A549 (cell line): Measurements from ENCODE around the gene ZC3H13. TPM values are rescaled to one million over a fixed set of nuclear protein-coding genes. Genes with fewer than 3 reads are reported as not detected.
A peak's percentile ranks its signal among the peaks of the same experiment; 100 is the strongest.

Source experiments
- ATAC-seq, 2 experiments: fragments of 200-7000 bp in 1 of 2; fragments of >200 bp in 1 of 2; cut with Nextera tagmentation in 1 of 2; cut with Tn5 transposase in 1 of 2; 3 replicates each; pipeline versions ENCODE4 v1.8.0 to v1.9.1; 2018 to 2020; ENCODE audit warnings: mild to moderate bottlenecking in 1 of 2, moderate library complexity in 1 of 2
- CTCF ChIA-PET: fragments of 300-600 bp; sonication (Branson Sonifier 250); formaldehyde crosslinking; extraction: SDS; loops from one replicate; lab custom pipeline; 2021; ENCODE audit warnings: antibody characterized with exemption, inconsistent platforms; lab: Yijun Ruan, JAX
- POLR2A ChIA-PET: fragments of 350-600 bp; formaldehyde crosslinking; extraction: SDS; loops from one replicate; lab custom pipeline; 2021; ENCODE audit warnings: antibody characterized with exemption, inconsistent platforms; lab: Yijun Ruan, JAX
- DNase-seq, 2 experiments: peaks; one replicate each; pipeline versions ENCODE4 v3.0.0 to v3.0.0-alpha.2; 2011 to 2016; ENCODE audit warnings: low read depth in 1 of 2, low spot score in 1 of 2
- FAIRE-seq: peaks from 2 replicates; lab custom pipeline; 2011; peaks lifted over from hg19 to GRCh38; lab: Jason Lieb, UNC
- H3K27ac ChIP-seq, 2 experiments: fragments of >200 bp; sonication (Bioruptor Twin); formaldehyde crosslinking; 3 replicates each; pipeline ENCODE4 v1.5.1; 2016 to 2017
- H3K4me1 ChIP-seq: fragments of >200 bp; sonication (Bioruptor Twin); formaldehyde crosslinking; 3 replicates; pipeline ENCODE4 v1.6.1; 2016
- H3K4me2 ChIP-seq: fragments of >200 bp; sonication (Bioruptor Twin); formaldehyde crosslinking; 3 replicates; pipeline ENCODE4 v1.6.1; 2016
- H3K4me3 ChIP-seq: fragments of >200 bp; sonication (Bioruptor Twin); formaldehyde crosslinking; 3 replicates; pipeline ENCODE4 v1.5.1; 2016
- H3K9me3 ChIP-seq: fragments of >200 bp; sonication (Bioruptor Twin); formaldehyde crosslinking; 3 replicates; pipeline ENCODE4 v1.6.1; 2016
- BHLHE40 ChIP-seq: IDR thresholded peaks from 2 replicates; pipeline ENCODE4 v1.6.1; 2012; ENCODE audit warnings: low read depth, low read length, inconsistent platforms
- E2F6 ChIP-seq: IDR thresholded peaks from 2 replicates; pipeline ENCODE4 v1.6.1; 2012; ENCODE audit warnings: low read depth, borderline replicate concordance
- EHF ChIP-seq: fragments of 250-450 bp; sonication (Bioruptor Pico); IDR thresholded peaks from 2 replicates; pipeline ENCODE4 v1.5.0; 2020; ENCODE audit warnings: mild to moderate bottlenecking
- EHMT2 ChIP-seq: fragments of 200-600 bp; sonication (generic); IDR thresholded peaks from 2 replicates; pipeline ENCODE4 v1.6.1; 2016; ENCODE audit warnings: antibody characterized with exemption, low read depth, mild to moderate bottlenecking, moderate library complexity
- FOSL2 ChIP-seq, 2 experiments: fragments of 450-650 bp in 1 of 2; fragments of >200 bp in 1 of 2; sonication (Bioruptor Twin) in 1 of 2; formaldehyde crosslinking; IDR thresholded peaks; 2 replicates each; pipeline versions ENCODE4 v1.5.0 to v1.6.1; 2016 to 2020; ENCODE audit warnings: mild to moderate bottlenecking in 1 of 2, moderate library complexity in 1 of 2
- MAFK ChIP-seq: fragments of 450-650 bp; IDR thresholded peaks from 2 replicates; pipeline ENCODE4 v1.6.1; 2014; ENCODE audit not compliant: partially characterized antibody
- MAX ChIP-seq: IDR thresholded peaks from 2 replicates; pipeline ENCODE4 v1.6.1; 2012
- PHF8 ChIP-seq: fragments of 200-600 bp; sonication (generic); IDR thresholded peaks from 2 replicates; pipeline ENCODE4 v1.6.1; 2016; ENCODE audit warnings: low read depth, mild to moderate bottlenecking, antibody characterized with exemption, moderate library complexity, borderline replicate concordance
- POLR2AphosphoS2 ChIP-seq: conservative IDR thresholded peaks from 2 replicates; pipeline ENCODE4 v1.6.1; 2012; ENCODE audit warnings: low read length, improper control_type of control experiment, inconsistent platforms
- RAD21 ChIP-seq, 2 experiments: fragments of >200 bp in 1 of 2; sonication (Bioruptor Twin) in 1 of 2; formaldehyde crosslinking in 1 of 2; IDR thresholded peaks in 1 of 2; conservative IDR thresholded peaks in 1 of 2; 2 replicates in 1 of 2; 3 replicates in 1 of 2; pipeline ENCODE4 v1.6.1; 2012 to 2018; ENCODE audit warnings: inconsistent platforms in 1 of 2
- REST ChIP-seq: fragments of 200-600 bp; sonication (generic); IDR thresholded peaks from 2 replicates; pipeline ENCODE4 v1.6.1; 2016; ENCODE audit warnings: antibody characterized with exemption, mild to moderate bottlenecking, moderate library complexity
- RFX5 ChIP-seq: fragments of 450-650 bp; IDR thresholded peaks from 2 replicates; pipeline ENCODE4 v1.7.1; 2014; ENCODE audit warnings: antibody characterized with exemption, mild to moderate bottlenecking, moderate library complexity
- RNF2 ChIP-seq: fragments of 200-600 bp; sonication (generic); IDR thresholded peaks from 2 replicates; pipeline ENCODE4 v1.6.1; 2016; ENCODE audit warnings: low read depth, mild to moderate bottlenecking, antibody characterized with exemption, moderate library complexity, borderline replicate concordance
- SMC3 ChIP-seq: fragments of >200 bp; sonication (Bioruptor Twin); formaldehyde crosslinking; IDR thresholded peaks from 3 replicates; pipeline ENCODE4 v1.6.1; 2018; ENCODE audit warnings: inconsistent platforms
- TP53 ChIP-seq: fragments of 250-450 bp; sonication (Bioruptor Pico); IDR thresholded peaks from 2 replicates; pipeline ENCODE4 v1.5.0; 2021; ENCODE audit warnings: mild to moderate bottlenecking, moderate library complexity
- ZC3H11A ChIP-seq: fragments of 450-650 bp; IDR thresholded peaks from 2 replicates; pipeline ENCODE4 v1.6.1; 2014; ENCODE audit warnings: antibody characterized with exemption, mild to moderate bottlenecking
- WGBS: methylation state at CpG from one replicate; pipeline ENCODE4 v1.1.6; 2017; ENCODE audit errors: missing lambda C conversion rate; 5-methylcytosine and 5-hydroxymethylcytosine counted together
- polyA plus RNA-seq, 4 experiments: library from polyadenylated mRNA; depleted of rRNA in 3 of 4; stranded (reverse); fragments of >200 nt; fragmentation: RNase III in 1 of 4; extraction: RNeasy Plus Mini Kit Qiagen cat#74134 plus additional on column Dnase treatment in 1 of 4; gene quantifications; 2 replicates in 3 of 4; 3 replicates in 1 of 4; pipeline ENCODE4 v1.2.3, GENCODE V29; 2011 to 2017

The ZC3H13 gene
- polyA plus RNA-seq, 2 of the 4 experiments (the other 2 are of a cell fraction): 9.5 to 17.5 TPM

- H3K9me3 ChIP-seq: no peaks in the 10 kb centered on the region
- H3K27ac ChIP-seq: no peak overlapping the region
- ChIA-PET CTCF (no interaction called here), POLR2A (no interaction called here)
- WGBS: 83% methylated on average over 1 of the region's 1 CpG
- H3K4me1 ChIP-seq: no peaks in the 10 kb centered on the region
- no peak for TF ChIP-seq E2F6
- TF ChIP-seq ZC3H11A: no peak
- no peak for TF ChIP-seq EHF (CRISPR knock-in tag)
- no peak for TF ChIP-seq POLR2AphosphoS2
- no peak for TF ChIP-seq EHMT2
- TF ChIP-seq MAX: no peak
- no peak for FAIRE-seq
- no peak overlapping the region for H3K4me2 ChIP-seq
- no peak for DNase-seq
- ATAC-seq: no peak
- no peak overlapping the region for H3K4me3 ChIP-seq
Observed at GRCh38 chr13:46004491-46004890, 48.1 kb downstream of the ZC3H13 start.

- ATAC-seq (no peak), FAIRE-seq (no peak), DNase-seq (no peak)
- 89% methylated on average over 2 of the region's 2 CpGs for WGBS
- Histone ChIP-seq H3K27ac (no peak overlapping the region), H3K4me2 (no peak overlapping the region), H3K4me1 (no peaks in the 10 kb centered on the region), H3K9me3 (no peaks in the 10 kb centered on the region), H3K4me3 (no peak overlapping the region)
- ChIA-PET CTCF (no interaction called here), POLR2A (no interaction called here)
- TF ChIP-seq SMC3 (no peak), MAFK (peak; percentile 70), TP53 (CRISPR knock-in tag) (no peak), PHF8 (no peak), EHF (CRISPR knock-in tag) (no peak), REST (no peak), BHLHE40 (no peak), FOSL2 (IDR thresholded peaks at IDR 0.05) (no peak), FOSL2 (CRISPR knock-in tag; IDR thresholded peaks at IDR 0.05) (no peak), RNF2 (no peak)
Observed at GRCh38 chr13:45996631-45997030, 55.9 kb downstream of the ZC3H13 start.

GRCh38 chr13:45995245-45995644 is 57.3 kb downstream of the ZC3H13 start:
- Histone ChIP-seq H3K27ac (no peak overlapping the region), H3K4me3 (no peak overlapping the region), H3K9me3 (no peaks in the 10 kb centered on the region), H3K4me1 (no peaks in the 10 kb centered on the region), H3K4me2 (no peak overlapping the region)
- ATAC-seq: no peak
- POLR2A ChIA-PET: no interaction called here
- no peak for FAIRE-seq
- TF ChIP-seq RFX5 (no peak), RAD21 (conservative IDR thresholded peaks at IDR 0.05 in 1 of 2, IDR thresholded peaks at IDR 0.05 in 1 of 2) (no peak), EHMT2 (no peak), RNF2 (no peak)
- CTCF ChIA-PET: no interaction called here
- DNase-seq: no peak
- WGBS: 92% methylated on average over 1 of the region's 1 CpG
